ENCODE data around the gene ADIPOR2. TPM values are rescaled to one million over a fixed set of nuclear protein-coding genes. Genes with fewer than 3 reads are reported as not detected.
"Not testable (repeated sequence)": the region's sequence is repeated elsewhere in the genome, so short reads cannot be mapped to it uniquely, and the experiment has no call there.

The ADIPOR2 gene
- total RNA-seq, 1 donor from 2014 or later: 43.5 TPM

- peak overlapping the region; percentile 79 for H3K27ac Mint-ChIP-seq (ENCODE audit: unreplicated experiment)
- DNase-seq (ENCODE audit: extremely low spot score, unreplicated experiment): peak; percentile 86
- H3K36me3 Mint-ChIP-seq (ENCODE audit: unreplicated experiment): peaks cover 4% of the 10 kb centered on the region
- no peaks in the 10 kb centered on the region for H3K27me3 Mint-ChIP-seq (ENCODE audit: unreplicated experiment)
- TF ChIP-seq, protein P1, sequence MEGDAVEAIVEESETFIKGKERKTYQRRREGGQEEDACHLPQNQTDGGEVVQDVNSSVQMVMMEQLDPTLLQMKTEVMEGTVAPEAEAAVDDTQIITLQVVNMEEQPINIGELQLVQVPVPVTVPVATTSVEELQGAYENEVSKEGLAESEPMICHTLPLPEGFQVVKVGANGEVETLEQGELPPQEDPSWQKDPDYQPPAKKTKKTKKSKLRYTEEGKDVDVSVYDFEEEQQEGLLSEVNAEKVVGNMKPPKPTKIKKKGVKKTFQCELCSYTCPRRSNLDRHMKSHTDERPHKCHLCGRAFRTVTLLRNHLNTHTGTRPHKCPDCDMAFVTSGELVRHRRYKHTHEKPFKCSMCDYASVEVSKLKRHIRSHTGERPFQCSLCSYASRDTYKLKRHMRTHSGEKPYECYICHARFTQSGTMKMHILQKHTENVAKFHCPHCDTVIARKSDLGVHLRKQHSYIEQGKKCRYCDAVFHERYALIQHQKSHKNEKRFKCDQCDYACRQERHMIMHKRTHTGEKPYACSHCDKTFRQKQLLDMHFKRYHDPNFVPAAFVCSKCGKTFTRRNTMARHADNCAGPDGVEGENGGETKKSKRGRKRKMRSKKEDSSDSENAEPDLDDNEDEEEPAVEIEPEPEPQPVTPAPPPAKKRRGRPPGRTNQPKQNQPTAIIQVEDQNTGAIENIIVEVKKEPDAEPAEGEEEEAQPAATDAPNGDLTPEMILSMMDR (IDR thresholded peaks at IDR 0.05): no peak
- peak overlapping the region; percentile 89 for H3K4me3 Mint-ChIP-seq (ENCODE audit: unreplicated experiment)
- H3K9me3 Mint-ChIP-seq (ENCODE audit: unreplicated experiment): no peaks in the 10 kb centered on the region
- peaks cover 27% of the 10 kb centered on the region for H3K4me1 Mint-ChIP-seq (ENCODE audit: unreplicated experiment)
These were observed 495 bp downstream of the ADIPOR2 start for GRCh38 chr12:1691123-1692007.

GRCh38 chr12:1692226-1692625 lies 1.4 kb downstream of the ADIPOR2 start:
- DNase-seq (ENCODE audit: extremely low spot score, unreplicated experiment): no peak
- no peaks in the 10 kb centered on the region for H3K27me3 Mint-ChIP-seq (ENCODE audit: unreplicated experiment)
- TF ChIP-seq, protein P1 (IDR thresholded peaks at IDR 0.05): no peak
- peaks cover 27% of the 10 kb centered on the region for H3K4me1 Mint-ChIP-seq (ENCODE audit: unreplicated experiment)
- peaks cover 4% of the 10 kb centered on the region for H3K36me3 Mint-ChIP-seq (ENCODE audit: unreplicated experiment)
- H3K4me3 Mint-ChIP-seq (ENCODE audit: unreplicated experiment): peak overlapping the region; percentile 89
- peak overlapping the region; percentile 79 for H3K27ac Mint-ChIP-seq (ENCODE audit: unreplicated experiment)
- no peaks in the 10 kb centered on the region for H3K9me3 Mint-ChIP-seq (ENCODE audit: unreplicated experiment)

DNA sequence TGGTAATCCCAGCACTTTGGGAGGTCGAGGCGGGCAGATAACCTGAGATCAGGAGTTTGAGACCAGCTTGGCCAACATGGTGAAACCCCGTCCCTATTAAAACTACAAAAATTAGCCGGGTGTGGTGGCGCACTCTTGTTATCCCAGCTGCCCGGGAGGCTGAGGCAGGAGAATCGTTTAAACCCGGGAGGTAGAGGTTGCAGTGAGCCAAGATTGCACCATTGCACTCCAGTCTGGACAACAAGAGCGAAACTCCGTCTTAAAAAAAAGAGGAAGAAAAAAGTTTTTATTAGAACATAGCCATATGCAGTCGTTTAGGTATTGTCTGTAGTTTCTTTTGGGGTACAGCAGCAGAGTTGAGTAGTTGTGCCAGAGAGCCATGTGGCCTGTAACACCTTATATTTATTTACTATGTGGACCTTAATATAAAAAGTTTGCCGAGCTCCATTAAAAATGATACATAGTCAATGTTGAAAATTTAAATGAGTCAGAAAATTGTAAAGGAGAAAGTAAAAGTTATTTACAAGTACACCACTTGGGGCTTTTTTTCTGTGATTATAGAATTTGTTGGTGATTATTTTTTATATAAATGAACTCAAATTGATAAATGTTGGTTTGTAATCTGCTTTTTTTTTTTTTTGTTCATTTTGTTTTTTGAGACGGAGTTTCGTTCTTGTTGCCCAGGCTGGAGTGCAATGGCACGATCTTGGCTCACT lies 2.2 kb downstream of the ADIPOR2 start:
- Mint-ChIP-seq H3K27ac (ENCODE audit: unreplicated experiment) (no peak overlapping the region), H3K4me1 (ENCODE audit: unreplicated experiment) (peaks cover 27% of the 10 kb centered on the region), H3K4me3 (ENCODE audit: unreplicated experiment) (no peak overlapping the region), H3K9me3 (ENCODE audit: unreplicated experiment) (no peaks in the 10 kb centered on the region), H3K27me3 (ENCODE audit: unreplicated experiment) (no peaks in the 10 kb centered on the region), H3K36me3 (ENCODE audit: unreplicated experiment) (peaks cover 4% of the 10 kb centered on the region)
- DNase-seq (ENCODE audit: extremely low spot score, unreplicated experiment): no peak
- TF ChIP-seq, protein P1 (IDR thresholded peaks at IDR 0.05): no peak

DNA sequence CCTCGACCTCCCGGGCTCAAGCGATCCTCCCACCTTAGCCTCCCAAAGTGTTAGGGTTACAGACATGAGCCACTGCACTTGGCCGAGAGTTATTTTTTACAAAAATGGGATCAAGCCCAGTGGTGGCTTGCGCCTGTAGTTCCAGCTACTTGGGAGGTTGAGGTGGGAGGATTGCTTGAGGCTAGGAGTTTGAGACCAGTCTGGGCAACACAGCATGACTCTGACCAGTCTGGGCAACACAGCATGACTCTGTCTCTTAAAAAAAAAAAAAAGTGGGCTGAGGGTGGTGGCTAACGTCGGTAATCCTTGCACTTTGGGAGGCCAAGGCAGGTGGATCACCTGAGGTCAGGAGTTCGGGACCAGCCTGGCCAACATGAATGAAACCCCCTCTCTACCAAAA lies 4.2 kb downstream of the ADIPOR2 start:
- not testable (repeated sequence) for H3K36me3 Mint-ChIP-seq (ENCODE audit: unreplicated experiment)

GRCh38 chr12:1695886-1696670 lies 5.2 kb downstream of the ADIPOR2 start:
- peaks cover 6% of the 10 kb centered on the region for H3K36me3 Mint-ChIP-seq (ENCODE audit: unreplicated experiment)
- H3K4me3 Mint-ChIP-seq (ENCODE audit: unreplicated experiment): no peak overlapping the region
- H3K9me3 Mint-ChIP-seq (ENCODE audit: unreplicated experiment): no peaks in the 10 kb centered on the region
- no peak overlapping the region for H3K27ac Mint-ChIP-seq (ENCODE audit: unreplicated experiment)
- DNase-seq (ENCODE audit: extremely low spot score, unreplicated experiment): no peak
- H3K27me3 Mint-ChIP-seq (ENCODE audit: unreplicated experiment): no peaks in the 10 kb centered on the region
- peaks cover 21% of the 10 kb centered on the region for H3K4me1 Mint-ChIP-seq (ENCODE audit: unreplicated experiment)
- TF ChIP-seq, protein P1 (IDR thresholded peaks at IDR 0.05): no peak

More for the DNA sequence above, 4.2 kb downstream of the ADIPOR2 start:
- peaks cover 25% of the 10 kb centered on the region for H3K4me1 Mint-ChIP-seq (ENCODE audit: unreplicated experiment)
- DNase-seq (ENCODE audit: extremely low spot score, unreplicated experiment); H3K4me3 Mint-ChIP-seq (ENCODE audit: unreplicated experiment); H3K27ac Mint-ChIP-seq (ENCODE audit: unreplicated experiment); H3K9me3 Mint-ChIP-seq (ENCODE audit: unreplicated experiment); H3K27me3 Mint-ChIP-seq (ENCODE audit: unreplicated experiment): not testable (repeated sequence)

Measured in osteocyte (in vitro differentiated cells).